ENCODE measurements around the gene GPR171.

Gene GPR171

GRCh38 chr3:151197981-151198767 lies 4.8 kb downstream of the GPR171 start:
- no peak for TF ChIP-seq CTCF (IDR thresholded peaks at IDR 0.05)

GRCh38 chr3:151197228-151197627 lies 5.8 kb downstream of the GPR171 start:
- no peak for TF ChIP-seq CTCF (IDR thresholded peaks at IDR 0.05)

GRCh38 chr3:151196434-151196833 lies 6.6 kb downstream of the GPR171 start:
- TF ChIP-seq CTCF (IDR thresholded peaks at IDR 0.05), result no peak

- no peak for TF ChIP-seq CTCF (IDR thresholded peaks at IDR 0.05)
These were observed 7.2 kb downstream of the GPR171 start for GRCh38 chr3:151195826-151196225.

- TF ChIP-seq CTCF (IDR thresholded peaks at IDR 0.05), result no peak
These were observed 10.5 kb downstream of the GPR171 start for GRCh38 chr3:151192545-151192944.

- no peak for TF ChIP-seq CTCF (IDR thresholded peaks at IDR 0.05)
These were observed 11.9 kb downstream of the GPR171 start for GRCh38 chr3:151191095-151191494.

GRCh38 chr3:151183265-151183671 lies 19.7 kb downstream of the GPR171 start:
- TF ChIP-seq CTCF (IDR thresholded peaks at IDR 0.05), result no peak

Measured in LNCAP (cell line).